ENCODE measurements around the gene STMND1. TPM values are rescaled to one million over a fixed set of nuclear protein-coding genes. Genes with fewer than 3 reads are reported as not detected.

The STMND1 gene
- total and polyA plus RNA-seq, 2 of the 4 experiments (the other 2 are of a cell fraction): not detected

DNA sequence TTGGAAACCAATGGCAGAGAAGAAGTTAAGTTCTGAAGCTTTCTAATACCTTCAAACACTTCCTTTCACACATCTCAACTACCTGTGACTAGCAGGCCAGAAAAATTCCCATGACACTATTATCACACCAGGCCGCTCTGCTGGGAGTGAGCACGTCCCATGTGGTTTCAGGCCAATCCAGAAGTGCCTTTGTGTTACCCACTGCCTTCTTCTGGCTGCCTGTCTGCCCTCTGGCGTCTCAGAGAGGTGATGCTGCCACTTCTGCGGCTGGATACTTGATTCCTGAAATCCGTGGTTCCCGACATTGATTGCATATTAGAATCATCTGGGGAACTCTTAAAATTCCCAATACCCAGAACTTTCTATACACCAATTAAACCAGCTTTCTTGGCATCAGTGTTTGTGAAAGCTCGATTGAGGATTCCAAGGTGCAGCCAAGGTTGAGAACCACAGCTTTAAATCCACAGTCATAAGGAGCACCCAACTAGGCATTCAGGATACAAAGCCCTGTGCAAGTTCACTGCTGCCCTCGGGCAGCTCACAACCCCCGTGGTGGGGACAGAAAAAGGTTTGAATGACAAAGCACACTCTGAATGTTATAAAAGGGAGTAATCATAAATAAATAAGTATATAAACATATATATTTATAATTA lies 65.6 kb downstream of the STMND1 start:
- peak; percentile 15 for DNase-seq
- Histone ChIP-seq H3K14ac (replicated peaks; ENCODE audit: low read depth, low read length) (no peak overlapping the region), H4K8ac (ENCODE audit: low read depth in 2 of 2, low read length in 2 of 2) (no peak overlapping the region; a peak in 1 of 4 replicates), H4K5ac (ENCODE audit: low read depth, low read length) (no peak overlapping the region), H4K91ac (ENCODE audit: insufficient read depth, low read depth, low read length) (no peak overlapping the region), H2AK5ac (ENCODE audit: low read depth, low read length) (peak overlapping the region; percentile 26; the same call in 1 of the 2 replicates), H2AFZ (replicated peaks; ENCODE audit: low read length, poor library complexity) (peak overlapping the region; percentile 58), H3K9ac (ENCODE audit: low read depth, low read length) (no peak overlapping the region), H3K4me2 (ENCODE audit: low read depth, low read length) (no peak overlapping the region), H3K9me3 (ENCODE audit: control insufficient read depth, insufficient read depth, low read length) (no peaks in the 10 kb centered on the region), H3K9me1 (ENCODE audit: insufficient read depth, low read length) (peaks cover 6% of the 10 kb centered on the region), H3K18ac (ENCODE audit: low read depth, low read length) (no peak overlapping the region), H2BK5ac (ENCODE audit: low read depth, low read length, poor library complexity, severe bottlenecking) (no peak overlapping the region), H2BK20ac (ENCODE audit: low read depth, low read length) (no peak overlapping the region), H3K79me1 (ENCODE audit: low read depth in 1 of 2, low read length in 2 of 2) (no peaks in the 10 kb centered on the region), H4K20me1 (ENCODE audit: insufficient read depth, low read length) (no peaks in the 10 kb centered on the region), H3K56ac (ENCODE audit: extremely low read depth, insufficient read depth, low read length) (no peak overlapping the region), H2BK15ac (ENCODE audit: low read depth, low read length) (no peak overlapping the region), H3K4me3 (ENCODE audit: insufficient read depth, low read depth, low read length) (no peak overlapping the region), H3K4me1 (ENCODE audit: control insufficient read depth, insufficient read depth, low read length) (peaks cover 3% of the 10 kb centered on the region; the same call in 1 of the 2 replicates), H3K27me3 (ENCODE audit: control insufficient read depth, insufficient read depth, low read length) (no peaks in the 10 kb centered on the region), H2AK9ac (replicated peaks; ENCODE audit: low read depth, low read length, poor library complexity) (no peak overlapping the region), H2BK120ac (ENCODE audit: low read depth, low read length) (no peak overlapping the region), H3K23ac (ENCODE audit: low read depth, low read length) (no peak overlapping the region), H3K27ac (ENCODE audit: insufficient read depth, low read length) (no peak overlapping the region), H3K36me3 (ENCODE audit: control insufficient read depth, insufficient read depth, low read length) (no peaks in the 10 kb centered on the region), H3K4ac (ENCODE audit: low read depth, low read length) (no peak overlapping the region)
- intact Hi-C loops (cut with micrococcal nuclease) (loop anchor here (5.0 kb wide), 2 partner anchors 85 to 250 kb away; no protein-coding TSS in a partner anchor), dilution Hi-C loops (cut with HindIII; ENCODE audit: low sequenced_read_pairs, unreplicated experiment) (no loop called here), in situ Hi-C loops (cut with MboI; ENCODE audit: low sequenced_read_pairs) (no loop called here)
- CTCF ChIA-PET: interaction anchor here (0.6 kb wide), 2 partner anchors 48 to 95 kb away, joined by 3 read pairs; no protein-coding TSS in a partner anchor
- WGBS, 2 experiments (ENCODE audit: extremely low coverage in 2 of 2, insufficient read length in 1 of 2): 46% methylated on average over 4 of the region's 9 CpGs; no CpG with 5 or more reads in 1 of the 2 experiments
- peak; percentile 61; the same call in 1 of the 2 replicates for ATAC-seq (ENCODE audit: low read depth)
- BruUV-seq (replicated peaks): no TSS peak
- POLR2A ChIA-PET (ENCODE audit: unreplicated experiment): no interaction called here
- TF ChIP-seq, protein P1, sequence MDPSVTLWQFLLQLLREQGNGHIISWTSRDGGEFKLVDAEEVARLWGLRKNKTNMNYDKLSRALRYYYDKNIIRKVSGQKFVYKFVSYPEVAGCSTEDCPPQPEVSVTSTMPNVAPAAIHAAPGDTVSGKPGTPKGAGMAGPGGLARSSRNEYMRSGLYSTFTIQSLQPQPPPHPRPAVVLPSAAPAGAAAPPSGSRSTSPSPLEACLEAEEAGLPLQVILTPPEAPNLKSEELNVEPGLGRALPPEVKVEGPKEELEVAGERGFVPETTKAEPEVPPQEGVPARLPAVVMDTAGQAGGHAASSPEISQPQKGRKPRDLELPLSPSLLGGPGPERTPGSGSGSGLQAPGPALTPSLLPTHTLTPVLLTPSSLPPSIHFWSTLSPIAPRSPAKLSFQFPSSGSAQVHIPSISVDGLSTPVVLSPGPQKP (IDR thresholded peaks at IDR 0.05; ENCODE audit: borderline replicate concordance, low read depth, low read length): no peak
- TF ChIP-seq FOS (IDR thresholded peaks at IDR 0.05; ENCODE audit: low read depth, low read length) (no peak), RFX5 (IDR thresholded peaks at IDR 0.05; ENCODE audit: low read depth, low read length) (no peak), RAD21 (IDR thresholded peaks at IDR 0.05; ENCODE audit: low read length) (peak; percentile 14; the same call in 1 of the 2 replicates), NFE2L2 (IDR thresholded peaks at IDR 0.05; ENCODE audit: low read depth, low read length) (no peak), MAZ (IDR thresholded peaks at IDR 0.05; ENCODE audit: borderline replicate concordance, low read depth, low read length) (no peak), RCOR1 (IDR thresholded peaks at IDR 0.05; ENCODE audit: insufficient replicate concordance, low read length) (no peak), MAFK (IDR thresholded peaks at IDR 0.05; ENCODE audit: low read depth, low read length) (no peak), POLR2A (IDR thresholded peaks at IDR 0.05; ENCODE audit: low read depth, low read length) (no peak), SMC3 (IDR thresholded peaks at IDR 0.05; ENCODE audit: low read depth, low read length) (no peak), CEBPB (IDR thresholded peaks at IDR 0.05; ENCODE audit: low read depth, low read length) (no peak)
- TF ChIP-seq, protein P2, sequence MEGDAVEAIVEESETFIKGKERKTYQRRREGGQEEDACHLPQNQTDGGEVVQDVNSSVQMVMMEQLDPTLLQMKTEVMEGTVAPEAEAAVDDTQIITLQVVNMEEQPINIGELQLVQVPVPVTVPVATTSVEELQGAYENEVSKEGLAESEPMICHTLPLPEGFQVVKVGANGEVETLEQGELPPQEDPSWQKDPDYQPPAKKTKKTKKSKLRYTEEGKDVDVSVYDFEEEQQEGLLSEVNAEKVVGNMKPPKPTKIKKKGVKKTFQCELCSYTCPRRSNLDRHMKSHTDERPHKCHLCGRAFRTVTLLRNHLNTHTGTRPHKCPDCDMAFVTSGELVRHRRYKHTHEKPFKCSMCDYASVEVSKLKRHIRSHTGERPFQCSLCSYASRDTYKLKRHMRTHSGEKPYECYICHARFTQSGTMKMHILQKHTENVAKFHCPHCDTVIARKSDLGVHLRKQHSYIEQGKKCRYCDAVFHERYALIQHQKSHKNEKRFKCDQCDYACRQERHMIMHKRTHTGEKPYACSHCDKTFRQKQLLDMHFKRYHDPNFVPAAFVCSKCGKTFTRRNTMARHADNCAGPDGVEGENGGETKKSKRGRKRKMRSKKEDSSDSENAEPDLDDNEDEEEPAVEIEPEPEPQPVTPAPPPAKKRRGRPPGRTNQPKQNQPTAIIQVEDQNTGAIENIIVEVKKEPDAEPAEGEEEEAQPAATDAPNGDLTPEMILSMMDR (conservative IDR thresholded peaks at IDR 0.05; ENCODE audit: low read depth, low read length): peak; percentile 30
- TF ChIP-seq, protein P3, sequence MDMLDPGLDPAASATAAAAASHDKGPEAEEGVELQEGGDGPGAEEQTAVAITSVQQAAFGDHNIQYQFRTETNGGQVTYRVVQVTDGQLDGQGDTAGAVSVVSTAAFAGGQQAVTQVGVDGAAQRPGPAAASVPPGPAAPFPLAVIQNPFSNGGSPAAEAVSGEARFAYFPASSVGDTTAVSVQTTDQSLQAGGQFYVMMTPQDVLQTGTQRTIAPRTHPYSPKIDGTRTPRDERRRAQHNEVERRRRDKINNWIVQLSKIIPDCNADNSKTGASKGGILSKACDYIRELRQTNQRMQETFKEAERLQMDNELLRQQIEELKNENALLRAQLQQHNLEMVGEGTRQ (IDR thresholded peaks at IDR 0.05; ENCODE audit: low read depth, low read length): no peak

All from IMR-90 (cell line).